H1 (cell line): ENCODE results near the gene PDZD2.

Source experiments
- CTBP2 ChIP-seq: IDR thresholded peaks from 2 replicates; pipeline ENCODE4 v1.7.0; 2011; ENCODE audit warnings: borderline replicate concordance, mild to moderate bottlenecking, moderate library complexity, mixed read lengths, low read length; ENCODE audit not compliant: insufficient read depth, insufficient read length
- CTCF ChIP-seq, 3 experiments: IDR thresholded peaks; 1 replicate in 2 of 3; 2 replicates in 1 of 3; pipeline versions ENCODE4 v1.5.1 to v1.6.1; 2011; ENCODE audit warnings: low read length in 3 of 3, mild to moderate bottlenecking in 3 of 3, inconsistent platforms in 2 of 3, low read depth in 1 of 3, moderate library complexity in 1 of 3; ENCODE audit not compliant: insufficient read depth in 1 of 3; ENCODE audit errors: control extremely low read depth in 1 of 3

GRCh38 chr5:31611002-31611401, 27.9 kb upstream of the PDZD2 start:
- TF ChIP-seq CTCF (IDR thresholded peaks at IDR 0.05; ENCODE audit: control extremely low read depth in 1 of 3, insufficient read depth in 1 of 3, low read depth in 1 of 3, low read length in 3 of 3) (no peak), CTBP2 (no peak)
